Smooth muscle cell (in vitro differentiated cells): ENCODE results near the gene FHOD1. TPM values are rescaled to one million over a fixed set of nuclear protein-coding genes. Genes with fewer than 3 reads are reported as not detected.

ENCODE experiments used
- DNase-seq: peaks from one replicate; lab custom pipeline; 2025; ENCODE audit not compliant: unreplicated experiment; lab: John Stamatoyannopoulos, UW
- H2AFZ ChIP-seq: fragments of 200-600 bp; sonication (generic); 2 replicates; pipeline ENCODE4 v1.6.0; 2016; ENCODE audit warnings: antibody characterized with exemption, low read depth, mild to moderate bottlenecking
- H3F3A ChIP-seq: fragments of 200-600 bp; sonication (generic); 2 replicates; pipeline ENCODE4 v1.6.0; 2017; ENCODE audit warnings: antibody characterized with exemption, low read depth
- H3K27ac ChIP-seq: fragments of 200-600 bp; sonication (generic); 2 replicates; pipeline ENCODE4 v1.5.1; 2016; ENCODE audit warnings: low read depth, mild to moderate bottlenecking
- H3K27me3 ChIP-seq: fragments of 200-600 bp; sonication (generic); 2 replicates; pipeline ENCODE4 v1.6.1; 2016; ENCODE audit warnings: low read depth, mild to moderate bottlenecking
- H3K36me3 ChIP-seq: fragments of 200-600 bp; sonication (generic); 2 replicates; pipeline ENCODE4 v1.5.1; 2016; ENCODE audit warnings: low read depth
- H3K4me1 ChIP-seq: fragments of 200-600 bp; sonication (generic); 2 replicates; pipeline ENCODE4 v1.5.1; 2016; ENCODE audit warnings: low read depth
- H3K4me2 ChIP-seq: fragments of 200-600 bp; sonication (generic); 2 replicates; pipeline ENCODE4 v1.6.0; 2016; ENCODE audit warnings: mild to moderate bottlenecking
- H3K4me3 ChIP-seq: fragments of 200-600 bp; sonication (generic); 2 replicates; pipeline ENCODE4 v1.5.1; 2016; ENCODE audit warnings: mild to moderate bottlenecking
- H3K79me2 ChIP-seq: fragments of 200-600 bp; sonication (generic); 2 replicates; pipeline ENCODE4 v1.6.0; 2016; ENCODE audit warnings: low read depth, mild to moderate bottlenecking
- H3K9ac ChIP-seq: fragments of 200-600 bp; sonication (generic); 2 replicates; pipeline ENCODE4 v1.6.0; 2016; ENCODE audit warnings: low read depth
- H3K9me3 ChIP-seq: fragments of 200-600 bp; sonication (generic); replicated peaks from 2 replicates; pipeline ENCODE4 v1.5.1; 2016; ENCODE audit warnings: low read depth
- H4K20me1 ChIP-seq: fragments of 200-600 bp; sonication (generic); 2 replicates; pipeline ENCODE4 v1.6.0; 2016; ENCODE audit warnings: low read depth
- WGBS: methylation state at CpG from one replicate; pipeline ENCODE4 v1.1.7; 2016; ENCODE audit warnings: low lambda C conversion rate; 5-methylcytosine and 5-hydroxymethylcytosine counted together
- polyA plus RNA-seq: library from polyadenylated mRNA; unstranded; fragments of >200 nt; fragmentation: Nextera tagmentation; extraction: Ambion mirVana; gene quantifications from 2 replicates; pipeline ENCODE4 v1.2.1, GENCODE V29; 2016
- total RNA-seq: library from RNA; depleted of rRNA; stranded (reverse); fragments of >200 nt; gene quantifications from 2 replicates; pipeline ENCODE4 v1.2.3, GENCODE V29; 2014
- TF ChIP-seq, protein P1 (sequence below): fragments of 200-600 bp; sonication (generic); IDR thresholded peaks from 2 replicates; pipeline ENCODE4 v1.5.1; 2017; ENCODE audit warnings: borderline replicate concordance, mild to moderate bottlenecking, antibody characterized with exemption; ENCODE audit not compliant: insufficient read depth, poor library complexity, severe bottlenecking

The FHOD1 gene
- total and polyA plus RNA-seq, 2 experiments from 2014 or later: 16.0 to 23.3 TPM

GRCh38 chr16:67207249-67208091, 39.8 kb downstream of the FHOD1 start:
- 79% methylated on average over 21 of the region's 21 CpGs for WGBS
- Histone ChIP-seq H3K9ac (no peak overlapping the region), H3K4me3 (no peak overlapping the region), H3K9me3 (no peaks in the 10 kb centered on the region), H3K4me2 (no peak overlapping the region), H3K27me3 (no peaks in the 10 kb centered on the region), H3K36me3 (no peaks in the 10 kb centered on the region), H3K4me1 (no peaks in the 10 kb centered on the region), H3K79me2 (no peaks in the 10 kb centered on the region), H3K27ac (no peak overlapping the region), H4K20me1 (no peaks in the 10 kb centered on the region), H2AFZ (no peak overlapping the region), H3F3A (no peaks in the 10 kb centered on the region)
- DNase-seq: no peak
- TF ChIP-seq, protein P1, sequence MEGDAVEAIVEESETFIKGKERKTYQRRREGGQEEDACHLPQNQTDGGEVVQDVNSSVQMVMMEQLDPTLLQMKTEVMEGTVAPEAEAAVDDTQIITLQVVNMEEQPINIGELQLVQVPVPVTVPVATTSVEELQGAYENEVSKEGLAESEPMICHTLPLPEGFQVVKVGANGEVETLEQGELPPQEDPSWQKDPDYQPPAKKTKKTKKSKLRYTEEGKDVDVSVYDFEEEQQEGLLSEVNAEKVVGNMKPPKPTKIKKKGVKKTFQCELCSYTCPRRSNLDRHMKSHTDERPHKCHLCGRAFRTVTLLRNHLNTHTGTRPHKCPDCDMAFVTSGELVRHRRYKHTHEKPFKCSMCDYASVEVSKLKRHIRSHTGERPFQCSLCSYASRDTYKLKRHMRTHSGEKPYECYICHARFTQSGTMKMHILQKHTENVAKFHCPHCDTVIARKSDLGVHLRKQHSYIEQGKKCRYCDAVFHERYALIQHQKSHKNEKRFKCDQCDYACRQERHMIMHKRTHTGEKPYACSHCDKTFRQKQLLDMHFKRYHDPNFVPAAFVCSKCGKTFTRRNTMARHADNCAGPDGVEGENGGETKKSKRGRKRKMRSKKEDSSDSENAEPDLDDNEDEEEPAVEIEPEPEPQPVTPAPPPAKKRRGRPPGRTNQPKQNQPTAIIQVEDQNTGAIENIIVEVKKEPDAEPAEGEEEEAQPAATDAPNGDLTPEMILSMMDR: no peak

GRCh38 chr16:67206838-67207248, 40.4 kb downstream of the FHOD1 start:
- H3K27ac ChIP-seq: no peak overlapping the region
- no peaks in the 10 kb centered on the region for H3K9me3 ChIP-seq
- no peak overlapping the region for H3K9ac ChIP-seq
- H3K27me3 ChIP-seq: no peaks in the 10 kb centered on the region
- no peaks in the 10 kb centered on the region for H4K20me1 ChIP-seq
- no peak overlapping the region for H3K4me2 ChIP-seq
- TF ChIP-seq, protein P1: no peak
- H3K4me1 ChIP-seq: no peaks in the 10 kb centered on the region
- H3K4me3 ChIP-seq: no peak overlapping the region
- DNase-seq: no peak
- H3K79me2 ChIP-seq: no peaks in the 10 kb centered on the region
- no peaks in the 10 kb centered on the region for H3F3A ChIP-seq
- H2AFZ ChIP-seq: no peak overlapping the region
- WGBS: 84% methylated on average over 3 of the region's 3 CpGs
- H3K36me3 ChIP-seq: no peaks in the 10 kb centered on the region

DNA sequence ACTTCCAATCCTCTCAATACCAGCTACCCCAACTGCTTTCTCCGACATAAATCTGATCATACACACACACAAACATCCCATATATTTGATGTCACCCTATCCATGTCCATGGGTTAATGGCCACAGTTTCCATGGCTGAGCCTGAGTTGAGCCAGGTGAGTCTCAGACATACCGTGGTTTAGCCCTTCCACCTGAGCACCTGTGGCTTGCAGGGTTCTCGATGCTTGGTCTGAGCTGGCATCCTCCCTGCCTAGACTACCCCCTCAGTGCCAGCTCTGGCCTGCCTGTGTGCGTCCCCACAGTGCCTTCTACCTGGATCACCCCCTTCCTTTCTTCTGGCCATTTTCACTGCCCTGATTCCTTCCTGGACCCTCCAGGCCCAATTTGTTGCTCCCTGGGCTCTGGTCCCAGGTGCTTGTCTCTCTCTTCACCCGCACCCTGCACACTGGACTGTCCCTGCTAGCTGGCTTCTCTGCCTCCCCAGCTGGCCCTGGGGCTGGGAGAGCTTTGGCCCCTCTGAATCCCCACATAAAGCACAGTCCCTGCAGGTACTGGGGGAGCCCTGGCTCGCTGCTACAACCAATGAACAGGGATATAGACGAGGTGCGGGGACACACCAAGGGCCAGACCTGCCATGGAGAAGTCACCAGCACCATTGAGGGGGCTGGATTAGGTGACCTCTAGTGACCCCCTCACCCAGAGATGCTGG, 41.0 kb downstream of the FHOD1 start:
- Histone ChIP-seq H3K27me3 (no peaks in the 10 kb centered on the region), H3K9me3 (no peaks in the 10 kb centered on the region), H4K20me1 (no peaks in the 10 kb centered on the region), H3K9ac (no peak overlapping the region), H3K4me2 (no peak overlapping the region), H2AFZ (no peak overlapping the region), H3K27ac (no peak overlapping the region), H3K4me1 (no peaks in the 10 kb centered on the region), H3K4me3 (no peak overlapping the region), H3K79me2 (no peaks in the 10 kb centered on the region), H3K36me3 (no peaks in the 10 kb centered on the region), H3F3A (no peaks in the 10 kb centered on the region)
- TF ChIP-seq, protein P1: no peak
- DNase-seq: no peak
- 94% methylated on average over 8 of the region's 8 CpGs for WGBS
